Measurements from ENCODE around the gene SLC17A2.

The SLC17A2 gene

GRCh38 chr6:25895771-25896170 lies 34.7 kb downstream of the SLC17A2 start:
- H3K4me3 ChIP-seq (ENCODE audit: low read length), result no peak overlapping the region
- DNase-seq (ENCODE audit: low read depth, low spot score), result no peak

- DNase-seq (ENCODE audit: low read depth, low spot score), result no peak
- H3K4me3 ChIP-seq (ENCODE audit: low read length), result no peak overlapping the region
Measured at GRCh38 chr6:25893778-25894177, 36.7 kb downstream of the SLC17A2 start.

- no peak for DNase-seq (ENCODE audit: low read depth, low spot score)
- no peak overlapping the region for H3K4me3 ChIP-seq (ENCODE audit: low read length)
Measured at GRCh38 chr6:25892877-25893276, 37.6 kb downstream of the SLC17A2 start.

GRCh38 chr6:25889877-25890853 lies 40.3 kb downstream of the SLC17A2 start:
- DNase-seq (ENCODE audit: low read depth, low spot score), result no peak
- H3K4me3 ChIP-seq (ENCODE audit: low read length), result no peak overlapping the region

GRCh38 chr6:25888626-25889025 lies 41.9 kb downstream of the SLC17A2 start:
- no peak overlapping the region for H3K4me3 ChIP-seq (ENCODE audit: low read length)
- DNase-seq (ENCODE audit: low read depth, low spot score), result no peak

DNA sequence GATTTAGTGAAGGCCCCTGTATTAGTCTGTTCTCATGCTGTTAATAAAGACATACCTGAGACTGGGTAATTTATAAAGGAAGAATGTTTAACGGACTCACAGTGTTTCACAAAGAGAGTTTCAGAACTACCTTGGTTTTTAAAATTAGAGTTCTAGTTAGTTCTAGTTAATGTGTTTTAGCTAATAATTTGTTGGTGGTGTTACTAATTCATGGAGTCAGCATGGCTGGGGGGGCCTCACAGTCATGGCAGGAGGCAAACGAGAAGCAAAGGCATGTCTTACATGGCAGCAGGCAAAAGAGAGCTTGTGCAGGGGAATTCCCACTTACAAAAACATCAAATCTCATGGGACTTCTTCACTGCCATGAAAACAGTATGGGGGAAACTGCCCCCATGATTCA lies 44.4 kb downstream of the SLC17A2 start:
- DNase-seq (ENCODE audit: low read depth, low spot score), result no peak

GRCh38 chr6:25883991-25884390 lies 46.5 kb downstream of the SLC17A2 start:
- no peak overlapping the region for H3K4me3 ChIP-seq (ENCODE audit: low read length)
- DNase-seq (ENCODE audit: low read depth, low spot score), result no peak

More for the DNA sequence above, 44.4 kb downstream of the SLC17A2 start:
- no peak overlapping the region for H3K4me3 ChIP-seq (ENCODE audit: low read length)

GRCh38 chr6:25883536-25883935 lies 47.0 kb downstream of the SLC17A2 start:
- no peak for DNase-seq (ENCODE audit: low read depth, low spot score)

DNA sequence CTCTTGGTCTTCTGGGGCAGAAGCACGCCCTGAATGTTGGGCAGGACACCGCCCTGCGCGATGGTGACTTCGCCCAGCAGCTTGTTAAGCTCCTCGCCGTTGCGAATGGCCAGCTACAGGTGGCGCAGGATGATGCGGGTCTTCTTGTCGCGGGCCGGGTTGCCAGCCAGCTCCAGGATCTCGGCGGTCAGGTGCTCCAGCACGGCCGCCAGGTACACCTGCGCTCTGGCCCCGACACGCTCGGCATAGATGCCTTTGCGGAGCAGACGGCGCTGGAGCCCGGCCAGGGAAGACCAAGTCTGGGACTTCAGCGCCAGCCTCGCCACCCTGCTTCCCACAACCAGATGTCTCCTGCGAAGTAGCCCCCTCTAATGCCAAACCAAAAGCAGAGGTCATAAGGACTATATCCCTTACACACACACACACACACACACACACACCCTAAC lies 48.4 kb downstream of the SLC17A2 start:
- no peak for DNase-seq (ENCODE audit: low read depth, low spot score)
- H3K4me3 ChIP-seq (ENCODE audit: low read length), result no peak overlapping the region

More at GRCh38 chr6:25883536-25883935, 47.0 kb downstream of the SLC17A2 start:
- H3K4me3 ChIP-seq (ENCODE audit: low read length), result no peak overlapping the region

- DNase-seq (ENCODE audit: low read depth, low spot score), result no peak
- H3K4me3 ChIP-seq (ENCODE audit: low read length), result no peak overlapping the region
Measured at GRCh38 chr6:25880601-25881000, 49.9 kb downstream of the SLC17A2 start.

DNA sequence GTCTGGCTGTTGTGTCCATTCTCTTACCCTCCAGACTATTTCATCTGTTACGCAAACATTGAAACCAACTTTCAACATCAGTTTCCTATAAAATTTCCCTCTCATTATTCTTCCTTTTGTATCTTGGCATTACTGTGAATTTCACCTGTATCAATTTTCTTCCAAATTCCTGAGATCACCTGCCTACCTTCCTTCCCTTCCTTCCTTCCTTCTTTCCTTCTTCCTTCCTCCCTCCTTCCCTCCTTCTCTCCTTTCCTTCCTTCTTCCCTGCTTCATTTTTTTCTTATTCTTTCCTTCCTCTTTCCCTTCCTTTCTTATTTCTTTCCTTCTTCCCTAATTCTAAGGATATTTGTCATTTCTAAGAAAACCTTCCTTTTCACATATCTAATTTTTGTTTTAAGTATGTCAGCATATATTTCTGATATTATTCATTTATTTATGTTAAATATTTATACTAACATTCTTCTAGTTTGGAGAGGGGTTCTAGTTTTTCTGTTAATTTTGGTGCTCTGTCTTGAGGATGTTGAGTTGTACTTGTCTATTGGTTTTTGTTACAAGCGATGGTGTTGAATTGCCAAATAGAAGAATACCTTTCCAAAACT lies 51.7 kb downstream of the SLC17A2 start:
- no peak for DNase-seq (ENCODE audit: low read depth, low spot score)
- H3K4me3 ChIP-seq (ENCODE audit: low read length), result no peak overlapping the region

DNA sequence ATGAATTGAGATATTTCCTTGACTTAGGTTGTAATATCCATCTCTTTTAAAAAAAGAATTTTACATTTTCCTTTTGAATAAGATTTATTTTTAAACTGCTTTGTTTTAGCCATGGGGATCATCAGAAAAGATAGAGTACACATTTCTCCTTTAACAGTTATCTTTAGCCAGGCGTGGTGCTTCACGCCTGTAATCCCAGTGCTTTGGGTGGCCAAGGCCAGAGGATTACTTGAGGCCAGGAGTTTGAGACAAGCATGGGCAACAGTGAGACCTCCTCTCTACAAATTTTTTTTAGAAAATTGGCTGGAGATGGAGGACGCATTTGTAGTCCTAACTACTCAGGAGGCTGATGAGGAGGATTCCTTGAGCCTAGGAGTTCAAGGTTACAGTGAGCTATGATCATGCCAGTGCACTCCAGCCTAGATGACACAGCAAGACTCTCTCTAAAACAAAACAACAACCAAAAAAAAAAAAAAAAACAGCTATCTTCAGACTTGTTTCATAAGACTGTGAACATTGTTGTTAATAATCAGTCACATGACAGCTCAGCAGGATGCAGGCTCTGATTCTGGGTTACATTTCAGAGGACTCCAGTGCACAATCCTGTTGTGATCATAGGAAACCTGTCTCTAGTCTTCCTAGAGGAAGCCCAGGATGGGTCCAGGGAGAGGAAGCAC lies 54.4 kb downstream of the SLC17A2 start:
- no peak overlapping the region for H3K4me3 ChIP-seq (ENCODE audit: low read length)
- no peak for DNase-seq (ENCODE audit: low read depth, low spot score)

DNA sequence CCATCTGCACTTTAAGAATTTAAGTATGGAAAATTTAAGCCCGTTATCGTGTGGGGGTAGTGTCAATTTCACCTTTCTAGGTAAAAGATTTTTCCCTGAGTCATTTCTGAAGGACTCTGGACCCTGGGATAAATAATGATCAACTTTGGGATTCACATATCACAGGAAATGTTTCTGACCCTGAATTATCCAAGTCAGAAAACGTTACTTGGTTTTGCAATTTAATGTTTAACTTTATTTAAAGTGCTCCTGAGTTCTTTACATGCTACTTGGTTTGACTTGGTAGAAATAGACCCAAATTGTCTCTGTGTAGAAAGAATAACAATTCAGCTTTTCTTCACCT lies 55.0 kb downstream of the SLC17A2 start:
- no peak overlapping the region for H3K4me3 ChIP-seq (ENCODE audit: low read length)
- DNase-seq (ENCODE audit: low read depth, low spot score), result no peak

- no peak overlapping the region for H3K4me3 ChIP-seq (ENCODE audit: low read length)
- DNase-seq (ENCODE audit: low read depth, low spot score), result no peak
Measured at GRCh38 chr6:25874822-25875562, 55.5 kb downstream of the SLC17A2 start.

- H3K4me3 ChIP-seq (ENCODE audit: low read length), result no peak within 1 kb of the TSS
- DNase-seq (ENCODE audit: low read depth, low spot score), result no peak
Measured at GRCh38 chr6:25874118-25874517, 56.4 kb downstream of the SLC17A2 start, which contains the start of gene SLC17A3. Gene SLC17A3 (minus strand): TSS chr6:25874243. CDS start chr6:25868387, 5,856 bp downstream.

- H3K4me3 ChIP-seq (ENCODE audit: low read length), result no peak overlapping the region
- no peak for DNase-seq (ENCODE audit: low read depth, low spot score)
Measured at GRCh38 chr6:25872814-25873213, 57.7 kb downstream of the SLC17A2 start.

DNA sequence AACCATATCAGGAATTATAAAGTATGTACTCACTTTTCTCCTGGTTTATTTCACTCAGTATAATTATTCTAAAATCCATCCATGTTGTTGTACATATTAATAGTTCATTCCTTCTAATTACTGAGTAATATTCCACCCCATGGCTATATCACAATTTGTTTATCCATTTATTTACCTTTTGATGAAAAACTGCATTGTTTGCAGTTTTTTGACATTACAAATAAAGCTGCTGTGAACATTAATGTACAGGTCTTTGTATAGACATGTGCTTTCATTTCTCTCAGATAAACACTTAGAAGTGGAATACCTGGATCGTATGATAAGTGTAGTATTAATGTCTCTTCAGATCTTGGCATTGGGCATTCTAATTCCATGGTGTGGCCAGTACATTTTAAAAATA lies 60.7 kb downstream of the SLC17A2 start:
- no peak for DNase-seq (ENCODE audit: low read depth, low spot score)
- no peak overlapping the region for H3K4me3 ChIP-seq (ENCODE audit: low read length)

GRCh38 chr6:25868436-25869183 lies 61.9 kb downstream of the SLC17A2 start:
- H3K4me3 ChIP-seq (ENCODE audit: low read length), result no peak overlapping the region
- no peak for DNase-seq (ENCODE audit: low read depth, low spot score)
